ENCODE data around the gene POLR3C. TPM values are rescaled to one million over a fixed set of nuclear protein-coding genes. Genes with fewer than 3 reads are reported as not detected.
A peak's percentile ranks its signal among the peaks of the same experiment; 100 is the strongest.

POLR3C gene
- total RNA-seq, 2 donors from 2014 or later = 13.3 to 17.0 TPM

- DNase-seq = peak; percentile 97
- intact Hi-C loops (cut with DNase I) = no loop called here
- peak; percentile 96 to 98 for ATAC-seq
Observed at GRCh38 chr1:145858901-145859490, 35.0 kb downstream of the POLR3C start, which contains the start of gene PIAS3. TSS of gene PIAS3 (minus strand) at chr1:145859081. CDS start at chr1:145858990, 91 bp downstream.

- ATAC-seq = peak; percentile 90 to 93
- intact Hi-C loops (cut with DNase I) = no loop called here
- DNase-seq = peak; percentile 92
Observed at GRCh38 chr1:145859491-145860023, 35.6 kb downstream of the POLR3C start.

- intact Hi-C loops (cut with DNase I) = no loop called here
- ATAC-seq = no peak
- no peak for DNase-seq
Observed at GRCh38 chr1:145863282-145864018, 39.5 kb downstream of the POLR3C start.

- intact Hi-C loops (cut with DNase I) = no loop called here
- ATAC-seq (no peak), DNase-seq (no peak)
Observed at GRCh38 chr1:145868232-145868631, 44.2 kb downstream of the POLR3C start.

- peak; percentile 82 to 86 for ATAC-seq
- peak; percentile 75 for DNase-seq
- intact Hi-C loops (cut with DNase I) = no loop called here
Observed at GRCh38 chr1:145871994-145872924, 48.3 kb downstream of the POLR3C start.

- no peak for DNase-seq
- no peak for ATAC-seq
- intact Hi-C loops (cut with DNase I) = no loop called here
Observed at GRCh38 chr1:145874646-145875045, 50.6 kb downstream of the POLR3C start.

- ATAC-seq (no peak), DNase-seq (no peak)
- intact Hi-C loops (cut with DNase I) = no loop called here
Observed at GRCh38 chr1:145877923-145878486, 54.0 kb downstream of the POLR3C start.

GRCh38 chr1:145878724-145879123 lies 54.7 kb downstream of the POLR3C start:
- DNase-seq = no peak
- no peak for ATAC-seq
- intact Hi-C loops (cut with DNase I) = no loop called here

GRCh38 chr1:145879775-145880174 lies 55.8 kb downstream of the POLR3C start:
- intact Hi-C loops (cut with DNase I) = no loop called here
- DNase-seq (no peak), ATAC-seq (no peak)

GRCh38 chr1:145884675-145885074 lies 60.7 kb downstream of the POLR3C start:
- intact Hi-C loops (cut with DNase I) = no loop called here
- DNase-seq (no peak), ATAC-seq (no peak)

GRCh38 chr1:145885738-145886287 lies 61.8 kb downstream of the POLR3C start, which contains the start of gene ANKRD35:
TSS of gene ANKRD35 (minus strand) at chr1:145885866. CDS start at chr1:145885758, 108 bp downstream.
- ATAC-seq (peak; percentile 96 to 98), DNase-seq (peak; percentile 91)
- intact Hi-C loops (cut with DNase I) = no loop called here

GRCh38 chr1:145886390-145886789 lies 62.4 kb downstream of the POLR3C start:
- no peak for DNase-seq
- peak; percentile 3 to 21 for ATAC-seq
- intact Hi-C loops (cut with DNase I) = no loop called here

GRCh38 chr1:145886816-145887215 lies 62.8 kb downstream of the POLR3C start:
- DNase-seq = no peak
- no peak for ATAC-seq
- intact Hi-C loops (cut with DNase I) = no loop called here

- intact Hi-C loops (cut with DNase I) = no loop called here
- ATAC-seq = no peak
- DNase-seq = no peak
Observed at GRCh38 chr1:145887631-145888030, 63.6 kb downstream of the POLR3C start.

GRCh38 chr1:145889722-145890121 lies 65.7 kb downstream of the POLR3C start:
- ATAC-seq = no peak
- intact Hi-C loops (cut with DNase I) = loop anchor here (5.0 kb wide), 2 partner anchors 68 to 123 kb away; partner anchors contain the start of gene LIX1L (in 1 of the 2)
- no peak for DNase-seq

GRCh38 chr1:145891143-145891542 lies 67.1 kb downstream of the POLR3C start:
- intact Hi-C loops (cut with DNase I) = loop anchor here (5.0 kb wide), 2 partner anchors 66 to 121 kb away; partner anchors contain the start of gene LIX1L (in 1 of the 2)
- ATAC-seq (peak in 1 of 2 donors; percentile 17), DNase-seq (no peak)

- intact Hi-C loops (cut with DNase I) = loop anchor here (5.0 kb wide), 2 partner anchors 65 to 120 kb away; partner anchors contain the start of gene LIX1L (in 1 of the 2)
- DNase-seq (peak; percentile 93), ATAC-seq (peak; percentile 93)
Observed at GRCh38 chr1:145891587-145892485, 67.8 kb downstream of the POLR3C start.

All from left cardiac atrium (tissue), 4 donors.